ENCODE data around the gene TPO. TPM values are rescaled to one million over a fixed set of nuclear protein-coding genes. Genes with fewer than 3 reads are reported as not detected.
"Not testable (repeated sequence)": the region's sequence is repeated elsewhere in the genome, so short reads cannot be mapped to it uniquely, and the experiment has no call there.

Gene TPO
- polyA plus RNA-seq, 1 donor from 2014 or later = not detected

GRCh38 chr2:1561259-1561658 lies 148.0 kb downstream of the TPO start:
- no peak overlapping the region for H3K4me3 Mint-ChIP-seq
- no peaks in the 10 kb centered on the region for H3K9me3 Mint-ChIP-seq
- H3K4me1 Mint-ChIP-seq = peaks cover 0 to 3% (median 0%) of the 10 kb centered on the region in 3 donors
- no peak overlapping the region for H3K27ac Mint-ChIP-seq
- peaks cover 8% of the 10 kb centered on the region for H3K27me3 Mint-ChIP-seq
- no peaks in the 10 kb centered on the region for H3K36me3 Mint-ChIP-seq

- Mint-ChIP-seq H3K36me3 (no peaks in the 10 kb centered on the region), H3K9me3 (no peaks in the 10 kb centered on the region), H3K4me3 (no peak overlapping the region), H3K27me3 (peaks cover 8% of the 10 kb centered on the region), H3K4me1 (peaks cover 0 to 3% (median 0%) of the 10 kb centered on the region in 3 donors), H3K27ac (no peak overlapping the region)
Observed at GRCh38 chr2:1561811-1562421, 148.7 kb downstream of the TPO start.

DNA sequence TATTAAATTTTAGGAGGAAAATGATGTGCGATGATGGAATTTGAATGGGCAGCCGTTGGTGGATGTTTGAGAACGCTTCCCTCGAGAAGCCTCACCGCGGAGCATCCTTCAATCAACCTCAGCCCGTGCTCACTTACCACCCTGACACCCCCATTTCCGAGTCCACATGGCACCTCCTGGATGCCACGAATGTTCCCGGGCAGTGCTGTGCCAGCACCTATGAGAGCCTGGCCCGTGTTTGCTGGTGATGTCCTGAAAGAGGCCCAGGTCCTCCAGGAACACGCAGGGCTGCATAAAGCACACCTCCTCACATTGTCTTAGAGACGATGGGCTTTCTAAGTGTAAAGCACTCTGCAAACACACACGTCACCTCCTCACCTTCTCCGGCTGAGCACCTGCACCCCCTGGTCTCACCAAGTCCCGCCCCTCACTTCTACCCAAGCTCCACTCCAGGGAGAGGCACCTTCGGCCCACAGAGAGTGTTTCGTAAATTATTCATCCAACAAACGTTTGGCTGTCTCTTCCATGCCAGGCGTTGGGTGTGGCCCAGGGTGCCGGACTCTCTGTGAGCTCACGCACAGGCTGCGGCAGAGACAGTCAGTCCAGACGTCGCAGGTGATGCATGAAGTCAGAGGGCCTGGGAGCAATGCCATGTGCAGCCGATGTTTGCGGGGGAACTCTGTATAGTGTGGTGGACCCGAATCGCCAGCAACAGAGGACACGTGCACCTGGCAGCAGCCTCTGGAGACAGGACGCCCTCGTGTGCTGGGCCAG lies 150.0 kb downstream of the TPO start:
- Mint-ChIP-seq H3K4me3 (no peak overlapping the region), H3K9me3 (no peaks in the 10 kb centered on the region), H3K4me1 (peaks cover 0 to 3% (median 0%) of the 10 kb centered on the region in 3 donors), H3K27me3 (peaks cover 8% of the 10 kb centered on the region), H3K27ac (peak overlapping the region in 1 of 3 donors; percentile 82), H3K36me3 (no peaks in the 10 kb centered on the region)

- peaks cover 0 to 3% (median 0%) of the 10 kb centered on the region in 3 donors for H3K4me1 Mint-ChIP-seq
- no peak overlapping the region for H3K4me3 Mint-ChIP-seq
- no peaks in the 10 kb centered on the region for H3K9me3 Mint-ChIP-seq
- H3K27me3 Mint-ChIP-seq = peaks cover 6% of the 10 kb centered on the region
- peak overlapping the region in 1 of 3 donors; percentile 82 for H3K27ac Mint-ChIP-seq
- H3K36me3 Mint-ChIP-seq = no peaks in the 10 kb centered on the region
Observed at GRCh38 chr2:1563943-1564891, 151.0 kb downstream of the TPO start.

DNA sequence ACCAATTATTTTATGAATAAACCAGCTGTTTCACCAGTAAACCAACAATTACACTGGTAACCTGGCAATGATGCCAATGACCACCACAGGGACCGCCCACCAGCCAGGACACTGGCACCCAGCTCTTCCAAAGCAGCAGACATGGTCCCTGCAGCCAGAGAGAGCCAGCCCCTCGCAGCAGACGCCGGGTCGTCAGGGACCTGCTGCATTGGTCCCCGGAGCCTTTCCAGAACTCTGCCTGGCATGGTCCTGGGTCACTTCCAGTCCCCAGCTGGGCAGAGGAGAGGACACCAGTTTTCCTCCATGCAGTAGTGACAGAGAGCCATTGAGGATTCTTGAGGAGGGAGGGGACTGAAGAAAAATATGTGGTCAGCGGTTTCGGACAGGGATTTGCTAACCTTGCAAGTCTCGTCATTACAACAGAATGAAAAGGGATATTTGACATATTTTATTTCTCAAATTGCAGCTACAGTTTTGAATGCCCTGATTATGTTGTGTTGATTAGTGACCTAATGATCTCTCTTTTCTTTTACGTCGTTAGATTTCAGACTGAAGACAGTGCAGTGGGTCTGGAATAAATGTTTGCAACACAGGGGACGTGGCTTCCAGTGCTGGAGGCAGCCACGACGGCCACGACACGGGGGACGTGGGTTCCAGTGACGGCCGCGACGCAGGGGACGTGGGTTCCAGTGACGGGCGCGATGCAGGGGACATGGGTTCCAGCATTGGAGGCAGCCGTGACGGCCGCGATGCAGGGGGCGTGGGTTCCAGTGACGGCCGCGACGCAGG lies 154.5 kb downstream of the TPO start:
- H3K27me3 Mint-ChIP-seq = no peaks in the 10 kb centered on the region
- H3K36me3 Mint-ChIP-seq = no peaks in the 10 kb centered on the region
- H3K9me3 Mint-ChIP-seq = no peaks in the 10 kb centered on the region
- no peak overlapping the region for H3K27ac Mint-ChIP-seq
- H3K4me3 Mint-ChIP-seq = no peak overlapping the region
- H3K4me1 Mint-ChIP-seq = peaks cover 0 to 3% (median 0%) of the 10 kb centered on the region in 3 donors

GRCh38 chr2:1568345-1568668 lies 155.0 kb downstream of the TPO start:
- H3K27me3 Mint-ChIP-seq, H3K36me3 Mint-ChIP-seq, H3K4me3 Mint-ChIP-seq, H3K27ac Mint-ChIP-seq, H3K4me1 Mint-ChIP-seq, H3K9me3 Mint-ChIP-seq: not testable (repeated sequence)

DNA sequence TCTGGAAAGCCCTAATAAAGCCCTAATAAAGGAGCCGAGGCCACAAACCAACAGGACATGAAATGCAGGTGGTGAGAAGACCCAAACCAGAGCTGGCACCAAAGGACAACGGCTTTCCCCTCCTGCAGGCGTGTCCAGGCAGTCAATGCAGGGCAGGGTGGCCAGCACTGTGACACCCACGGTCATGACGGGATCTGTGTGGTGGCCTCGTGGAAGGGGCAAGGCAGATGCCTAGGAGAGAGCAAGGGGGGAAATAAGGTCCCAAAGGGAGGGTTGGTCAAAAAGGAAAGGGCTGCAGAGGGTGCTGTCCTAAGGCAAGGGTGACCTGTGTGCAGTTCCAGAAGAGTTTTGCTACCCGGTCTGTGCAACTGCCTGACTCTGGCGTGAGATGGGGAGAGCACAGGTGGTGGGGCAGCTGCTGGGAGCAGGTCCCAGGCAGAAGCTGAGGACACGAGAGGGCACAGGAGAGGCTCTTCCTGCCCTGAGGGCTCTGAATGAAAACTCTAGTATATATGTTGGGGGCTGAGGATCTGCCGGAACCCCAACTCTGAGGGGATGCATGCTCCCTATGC lies 156.7 kb downstream of the TPO start:
- H3K4me3 Mint-ChIP-seq = no peak overlapping the region
- H3K27ac Mint-ChIP-seq = no peak overlapping the region
- H3K36me3 Mint-ChIP-seq = no peaks in the 10 kb centered on the region
- H3K27me3 Mint-ChIP-seq = peaks cover 5% of the 10 kb centered on the region
- H3K4me1 Mint-ChIP-seq = no peaks in the 10 kb centered on the region
- no peaks in the 10 kb centered on the region for H3K9me3 Mint-ChIP-seq

DNA sequence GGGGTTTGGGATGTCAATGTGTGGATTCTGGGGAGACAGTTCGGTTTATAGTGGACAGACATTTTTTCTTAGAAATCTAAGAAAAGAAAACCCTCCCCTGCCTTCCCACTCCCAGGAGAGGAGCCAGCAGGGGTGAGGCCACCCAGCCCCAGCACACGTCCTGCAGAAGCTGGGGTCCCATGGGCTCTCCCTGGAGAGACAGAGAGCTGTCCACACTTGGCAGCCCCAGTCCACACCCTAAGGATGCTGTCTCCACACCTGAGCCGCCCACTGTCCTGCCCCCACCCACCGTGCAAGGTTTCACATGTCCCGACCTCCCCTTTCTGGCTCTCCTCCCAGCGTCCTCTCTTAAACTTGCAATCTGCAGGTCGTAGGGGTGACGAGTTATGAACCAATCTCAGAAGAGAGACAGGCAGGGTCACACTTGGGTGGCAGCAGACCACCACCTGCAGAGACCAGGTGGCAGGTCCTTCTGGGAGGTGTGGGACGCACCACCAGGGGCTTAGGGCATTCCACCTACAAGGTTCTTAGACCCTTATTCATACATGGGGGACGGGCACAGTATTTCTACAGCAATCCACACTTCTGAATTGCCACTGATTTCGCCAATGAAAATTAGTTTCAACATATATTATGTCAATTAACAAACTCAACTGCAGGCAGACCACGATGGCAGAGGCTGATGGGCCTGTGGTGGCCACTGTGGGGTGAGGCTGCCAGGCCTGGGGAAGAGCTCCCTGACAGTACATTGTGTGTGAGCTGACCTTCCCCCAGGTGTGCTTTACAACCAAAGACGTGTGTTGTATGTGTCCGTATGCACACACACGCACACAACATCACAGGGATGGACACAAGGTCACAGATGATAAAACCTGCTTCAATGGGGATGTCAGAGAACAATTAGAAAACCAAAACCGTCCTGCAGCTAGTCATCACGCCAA lies 158.5 kb downstream of the TPO start:
- Mint-ChIP-seq H3K9me3 (peaks cover 0 to 2% (median 0%) of the 10 kb centered on the region in 3 donors), H3K36me3 (no peaks in the 10 kb centered on the region), H3K4me3 (no peak overlapping the region), H3K27me3 (peaks cover 5% of the 10 kb centered on the region), H3K27ac (no peak overlapping the region), H3K4me1 (no peaks in the 10 kb centered on the region)

GRCh38 chr2:1572638-1573037 lies 159.4 kb downstream of the TPO start:
- H3K27ac Mint-ChIP-seq = no peak overlapping the region
- H3K27me3 Mint-ChIP-seq = peaks cover 5% of the 10 kb centered on the region
- peaks cover 0 to 2% (median 0%) of the 10 kb centered on the region in 3 donors for H3K9me3 Mint-ChIP-seq
- no peaks in the 10 kb centered on the region for H3K4me1 Mint-ChIP-seq
- no peaks in the 10 kb centered on the region for H3K36me3 Mint-ChIP-seq
- H3K4me3 Mint-ChIP-seq = no peak overlapping the region

DNA sequence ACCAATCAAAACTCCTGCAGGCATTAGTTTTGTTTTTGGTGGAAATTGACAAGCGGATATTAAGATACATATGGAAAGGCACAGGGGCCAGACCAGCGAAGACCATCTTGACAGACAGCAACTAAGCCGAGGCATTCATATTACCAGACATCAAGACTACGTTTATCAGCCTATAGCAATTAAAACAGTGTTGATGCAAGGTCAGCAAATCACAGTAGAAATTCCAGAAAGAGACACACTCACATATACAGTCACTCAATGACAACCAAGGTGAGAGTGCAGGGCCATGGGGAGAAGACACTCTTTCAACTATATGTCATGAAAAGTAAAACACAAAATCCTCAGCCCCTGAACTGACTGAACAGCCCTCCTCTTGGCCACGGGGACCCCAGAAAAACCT lies 164.6 kb downstream of the TPO start:
- H3K36me3 Mint-ChIP-seq = no peaks in the 10 kb centered on the region
- no peak overlapping the region for H3K27ac Mint-ChIP-seq
- peaks cover 6% of the 10 kb centered on the region for H3K27me3 Mint-ChIP-seq
- H3K4me1 Mint-ChIP-seq = no peaks in the 10 kb centered on the region
- H3K9me3 Mint-ChIP-seq = peaks cover 0 to 2% (median 0%) of the 10 kb centered on the region in 3 donors
- H3K4me3 Mint-ChIP-seq = no peak overlapping the region

GRCh38 chr2:1581257-1581964 lies 168.1 kb downstream of the TPO start:
- H3K4me1 Mint-ChIP-seq, H3K9me3 Mint-ChIP-seq, H3K4me3 Mint-ChIP-seq, H3K27ac Mint-ChIP-seq, H3K36me3 Mint-ChIP-seq, H3K27me3 Mint-ChIP-seq: not testable (repeated sequence)

GRCh38 chr2:1581965-1582625 lies 168.8 kb downstream of the TPO start:
- no peaks in the 10 kb centered on the region for H3K4me1 Mint-ChIP-seq
- no peak overlapping the region for H3K27ac Mint-ChIP-seq
- no peaks in the 10 kb centered on the region for H3K9me3 Mint-ChIP-seq

More at GRCh38 chr2:1581965-1582625, 168.8 kb downstream of the TPO start:
- H3K4me3 Mint-ChIP-seq = no peak overlapping the region
- H3K27me3 Mint-ChIP-seq = peaks cover 1% of the 10 kb centered on the region
- no peaks in the 10 kb centered on the region for H3K36me3 Mint-ChIP-seq

Data from IgD-negative memory B cell (primary cell).